ENCODE measurements around the gene SCP2D1.

The SCP2D1 gene

GRCh38 chr20:18813483-18813882 is at the start of gene SCP2D1:
TSS of gene SCP2D1 (plus strand) at chr20:18813783. CDS start at chr20:18813816, 33 bp downstream.
- DNase-seq (ENCODE audit: low read depth) = no peak
- no peak within 1 kb of the TSS for H3K4me3 ChIP-seq (ENCODE audit: control insufficient read depth, low read depth, low read length)
- TF ChIP-seq CTCF (conservative IDR thresholded peaks at IDR 0.05; ENCODE audit: control insufficient read depth, insufficient read depth, low read depth, low read length) = no peak

GRCh38 chr20:18767676-18768075 is 45.9 kb upstream of the SCP2D1 start:
- no peak for DNase-seq (ENCODE audit: low read depth)
- H3K4me3 ChIP-seq (ENCODE audit: control insufficient read depth, low read depth, low read length) = no peak overlapping the region
- no peak for TF ChIP-seq CTCF (conservative IDR thresholded peaks at IDR 0.05; ENCODE audit: control insufficient read depth, insufficient read depth, low read depth, low read length)

- TF ChIP-seq CTCF (conservative IDR thresholded peaks at IDR 0.05; ENCODE audit: control insufficient read depth, insufficient read depth, low read depth, low read length) = no peak
- DNase-seq (ENCODE audit: low read depth) = no peak
- no peak overlapping the region for H3K4me3 ChIP-seq (ENCODE audit: control insufficient read depth, low read depth, low read length)
Observed at GRCh38 chr20:18773566-18773965, 40.0 kb upstream of the SCP2D1 start.

- DNase-seq (ENCODE audit: low read depth) = no peak
- no peak overlapping the region for H3K4me3 ChIP-seq (ENCODE audit: control insufficient read depth, low read depth, low read length)
- TF ChIP-seq CTCF (conservative IDR thresholded peaks at IDR 0.05; ENCODE audit: control insufficient read depth, insufficient read depth, low read depth, low read length) = no peak
Observed at GRCh38 chr20:18774207-18774606, 39.4 kb upstream of the SCP2D1 start.

- no peak overlapping the region for H3K4me3 ChIP-seq (ENCODE audit: control insufficient read depth, low read depth, low read length)
- DNase-seq (ENCODE audit: low read depth) = no peak
- TF ChIP-seq CTCF (conservative IDR thresholded peaks at IDR 0.05; ENCODE audit: control insufficient read depth, insufficient read depth, low read depth, low read length) = no peak
Observed at GRCh38 chr20:18775633-18776032, 38.0 kb upstream of the SCP2D1 start.

- no peak for TF ChIP-seq CTCF (conservative IDR thresholded peaks at IDR 0.05; ENCODE audit: control insufficient read depth, insufficient read depth, low read depth, low read length)
- H3K4me3 ChIP-seq (ENCODE audit: control insufficient read depth, low read depth, low read length) = no peak overlapping the region
- DNase-seq (ENCODE audit: low read depth) = no peak
Observed at GRCh38 chr20:18778690-18779392, 34.7 kb upstream of the SCP2D1 start.

Measured in fibroblast of mammary gland (primary cell).